HG03469 (cell line): ENCODE results near the gene PAF1.
A peak's percentile ranks its signal among the peaks of the same experiment; 100 is the strongest.

ENCODE experiments used
- ATAC-seq: cut with Tn5 transposase; IDR thresholded peaks from one replicate; pipeline ENCODE4 v1.9.1; 2021; ENCODE audit warnings: mild to moderate bottlenecking, moderate library complexity, moderate number of reproducible peaks; ENCODE audit not compliant: unreplicated experiment

Gene PAF1

DNA sequence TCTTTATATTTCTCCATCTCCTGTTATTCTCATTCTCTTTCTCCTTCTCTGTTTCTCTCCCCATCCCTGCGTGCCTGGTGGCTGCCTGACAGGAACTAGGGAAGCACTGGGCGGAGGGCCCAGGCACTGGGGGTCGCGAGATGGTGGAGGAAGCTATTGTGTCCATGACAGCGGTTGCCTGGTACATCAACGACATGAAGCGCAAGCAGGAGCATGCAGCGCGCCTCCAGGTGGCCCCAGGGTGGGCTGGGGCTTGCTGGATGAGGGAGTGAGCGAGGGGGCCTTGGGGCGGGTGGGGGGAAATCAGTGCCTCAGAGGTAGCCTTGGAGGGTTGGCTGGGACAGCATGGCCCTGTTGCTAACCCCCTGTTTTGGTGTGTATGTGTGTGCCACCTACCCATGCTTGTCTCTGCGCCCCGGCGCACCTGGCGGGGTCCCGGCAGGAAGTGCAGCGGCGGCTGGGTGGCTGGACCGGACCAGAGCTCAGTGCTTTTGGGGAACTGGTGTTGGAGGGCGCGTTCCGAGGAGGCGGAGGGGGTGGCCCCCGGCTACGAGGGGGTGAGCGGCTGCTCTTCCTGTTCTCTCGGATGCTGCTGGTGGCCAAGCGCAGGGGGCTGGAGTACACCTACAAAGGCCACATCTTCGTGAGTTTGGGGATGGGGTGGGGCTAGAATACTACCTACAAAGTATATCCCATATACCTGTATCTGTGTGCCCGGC lies 26.7 kb upstream of the PAF1 start:
- ATAC-seq: no peak

DNA sequence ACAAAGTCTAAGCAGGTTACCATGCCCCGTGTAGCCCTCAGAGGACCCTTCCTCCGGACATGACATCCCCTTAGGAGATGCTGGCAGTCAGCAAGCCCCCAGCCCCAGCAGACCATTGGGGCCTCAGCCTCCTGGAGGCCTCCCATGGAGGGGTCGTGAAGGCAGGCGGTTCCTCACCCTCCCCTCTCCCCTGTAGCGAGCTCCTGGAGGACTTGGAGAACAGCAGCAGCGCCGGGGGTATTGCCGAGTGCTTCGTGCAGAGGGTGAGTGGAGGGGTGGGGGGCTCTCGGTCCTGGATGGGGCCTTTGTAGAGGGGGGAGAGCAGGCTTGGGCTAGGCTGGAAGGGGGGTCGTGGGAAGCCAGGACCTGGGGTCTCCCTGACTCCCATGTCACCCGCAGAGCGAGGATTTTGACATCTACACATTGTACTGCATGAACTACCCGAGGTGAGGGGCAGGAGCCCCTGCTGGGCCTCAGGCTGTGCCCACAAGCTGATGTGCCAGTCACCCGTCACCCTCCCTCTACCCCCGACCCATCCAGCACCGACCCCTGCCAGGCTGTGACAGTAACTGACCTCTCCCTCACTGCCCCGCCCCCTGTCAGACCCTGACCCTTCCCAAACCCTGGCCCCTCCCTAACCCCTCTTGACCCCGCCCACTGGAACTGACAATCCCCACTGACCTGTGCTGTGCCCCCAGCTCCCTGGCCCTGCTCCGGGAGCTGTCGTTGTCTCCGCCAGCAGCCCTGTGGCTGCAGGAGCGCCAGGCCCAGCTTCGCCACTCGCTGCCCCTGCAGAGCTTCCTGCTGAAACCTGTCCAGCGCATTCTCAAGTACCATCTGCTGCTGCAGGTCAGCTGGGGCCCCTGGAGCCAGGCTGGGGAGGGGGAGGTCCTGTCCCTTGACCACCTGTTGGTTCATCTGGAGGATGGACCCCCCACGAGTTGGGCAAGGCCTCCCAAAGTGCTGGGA lies 25.5 kb upstream of the PAF1 start:
- ATAC-seq: no peak

DNA sequence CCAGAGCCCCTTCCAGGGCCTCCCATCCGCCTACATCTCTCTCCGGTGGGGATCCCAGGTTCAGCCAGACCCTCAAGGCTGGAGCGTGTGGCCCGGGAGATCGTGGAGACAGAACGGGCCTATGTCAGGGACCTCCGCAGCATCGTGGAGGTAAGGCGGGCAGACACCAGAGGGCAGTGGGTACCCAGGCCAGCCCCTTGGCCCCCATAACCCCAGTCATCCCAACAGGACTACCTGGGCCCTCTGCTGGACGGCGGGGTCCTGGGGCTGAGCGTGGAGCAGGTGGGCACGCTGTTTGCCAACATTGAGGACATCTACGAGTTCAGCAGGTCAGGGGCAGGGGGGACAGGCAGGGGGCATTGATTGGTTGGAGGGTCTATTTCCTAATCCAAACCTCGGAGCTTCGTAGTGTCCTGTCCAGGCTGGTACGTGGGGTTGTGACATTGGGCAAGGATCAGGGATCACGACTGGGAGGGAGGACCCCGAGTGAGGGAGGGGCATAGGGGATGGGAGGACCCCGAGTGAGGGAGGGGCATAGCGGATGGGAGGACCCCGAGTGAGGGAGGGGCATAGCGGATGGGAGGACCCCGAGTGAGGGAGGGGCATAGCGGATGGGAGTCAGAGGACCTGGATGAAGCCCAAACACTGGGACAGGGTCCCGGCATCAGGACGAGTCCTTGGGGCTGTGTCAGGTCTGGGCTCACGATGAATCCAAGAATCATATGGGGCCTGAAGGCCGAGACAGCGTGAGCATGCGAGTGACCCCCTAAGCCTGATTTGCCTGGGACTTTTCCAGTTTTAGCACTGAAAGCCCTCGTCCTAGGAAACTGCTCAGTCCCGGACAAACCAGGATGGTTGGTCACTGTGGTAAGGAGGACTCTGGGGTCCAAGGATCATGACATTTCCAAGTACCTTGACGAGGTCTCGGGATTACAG lies 24.5 kb upstream of the PAF1 start:
- no peak for ATAC-seq

DNA sequence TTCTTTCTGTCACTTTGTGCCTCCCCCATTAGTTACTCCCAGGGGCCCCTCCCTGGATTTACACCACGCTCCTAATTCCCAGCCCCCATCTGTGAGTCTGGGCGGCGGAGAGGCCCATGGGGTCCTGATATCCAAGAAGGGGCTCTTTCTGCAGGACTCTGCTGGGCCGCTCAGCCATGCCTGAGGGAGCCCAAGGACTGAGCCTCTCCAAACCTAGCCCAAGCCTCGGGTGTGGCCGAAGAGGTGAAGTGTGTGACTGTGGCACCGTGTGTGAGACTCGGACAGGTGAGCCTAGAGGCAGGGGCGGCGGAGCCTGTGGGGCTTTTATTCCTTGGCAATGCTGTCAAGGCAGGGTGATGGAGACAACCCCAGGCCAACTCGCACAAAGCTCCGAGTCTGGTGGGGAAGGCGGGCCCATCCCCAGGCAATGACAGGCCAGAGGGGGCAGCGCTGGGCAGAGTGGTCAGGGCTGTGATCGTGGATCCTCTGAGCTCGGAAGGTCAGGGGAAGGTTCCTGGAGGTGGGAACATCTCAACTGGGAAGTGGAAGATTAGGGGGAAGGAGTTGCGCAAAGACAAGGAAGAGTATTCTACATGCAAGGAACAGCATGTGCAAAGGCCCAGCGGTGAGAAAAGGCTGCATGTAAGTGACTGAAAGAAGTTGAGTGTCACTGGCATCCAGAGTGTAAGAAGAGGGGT lies 23.2 kb upstream of the PAF1 start:
- no peak for ATAC-seq

DNA sequence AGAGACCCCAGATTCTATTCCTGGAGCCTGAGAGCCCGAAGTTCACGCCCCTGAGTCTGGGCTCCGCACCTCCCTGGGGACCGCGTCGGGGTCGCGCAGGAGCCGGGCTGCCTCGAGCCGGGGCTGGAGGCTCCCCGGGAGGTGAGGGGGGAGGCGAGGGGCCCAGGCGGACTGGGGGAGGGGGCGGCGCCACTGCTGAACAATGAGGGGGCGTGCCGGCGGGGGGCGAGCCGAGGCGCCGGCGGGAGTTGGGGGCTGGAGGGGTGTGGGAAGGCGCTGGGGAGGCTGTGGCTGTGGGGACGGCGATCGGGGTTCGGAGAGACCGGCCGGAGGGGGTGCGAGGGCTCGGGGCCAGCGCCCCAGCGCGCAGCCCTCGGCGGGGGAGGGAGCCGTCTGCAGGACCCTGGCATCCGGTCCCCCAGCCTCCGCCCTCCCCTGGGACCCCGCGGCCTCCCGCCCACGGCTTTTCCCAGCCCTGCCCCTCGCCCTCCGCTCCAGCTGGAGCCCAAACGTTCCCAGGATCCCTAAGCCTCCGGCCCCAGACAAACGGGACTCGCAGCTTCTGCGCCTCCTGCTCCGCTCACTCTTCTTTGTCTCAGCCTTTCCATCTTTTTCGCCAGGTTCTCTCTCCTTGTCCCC lies 22.5 kb upstream of the PAF1 start:
- ATAC-seq: no peak

DNA sequence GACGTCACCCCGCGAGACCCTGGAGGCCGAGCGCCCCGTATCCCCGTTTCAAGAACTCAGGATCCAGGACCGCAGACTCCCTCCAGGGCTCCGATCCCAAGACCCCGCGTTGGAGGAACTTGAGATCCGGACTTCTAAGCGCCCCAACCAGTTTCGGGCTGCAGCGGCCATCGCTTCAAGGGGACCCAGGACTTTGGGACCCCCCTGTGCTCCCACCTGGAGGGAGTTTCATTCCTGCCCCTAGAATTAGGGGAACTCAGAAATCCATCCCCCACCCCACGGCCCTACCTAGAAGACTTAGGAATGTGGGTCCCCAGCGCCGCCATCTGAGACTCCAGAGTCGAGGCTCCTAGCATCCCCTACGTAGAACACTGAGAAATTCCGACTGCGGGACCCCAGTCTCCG lies 22.0 kb upstream of the PAF1 start:
- no peak for ATAC-seq

DNA sequence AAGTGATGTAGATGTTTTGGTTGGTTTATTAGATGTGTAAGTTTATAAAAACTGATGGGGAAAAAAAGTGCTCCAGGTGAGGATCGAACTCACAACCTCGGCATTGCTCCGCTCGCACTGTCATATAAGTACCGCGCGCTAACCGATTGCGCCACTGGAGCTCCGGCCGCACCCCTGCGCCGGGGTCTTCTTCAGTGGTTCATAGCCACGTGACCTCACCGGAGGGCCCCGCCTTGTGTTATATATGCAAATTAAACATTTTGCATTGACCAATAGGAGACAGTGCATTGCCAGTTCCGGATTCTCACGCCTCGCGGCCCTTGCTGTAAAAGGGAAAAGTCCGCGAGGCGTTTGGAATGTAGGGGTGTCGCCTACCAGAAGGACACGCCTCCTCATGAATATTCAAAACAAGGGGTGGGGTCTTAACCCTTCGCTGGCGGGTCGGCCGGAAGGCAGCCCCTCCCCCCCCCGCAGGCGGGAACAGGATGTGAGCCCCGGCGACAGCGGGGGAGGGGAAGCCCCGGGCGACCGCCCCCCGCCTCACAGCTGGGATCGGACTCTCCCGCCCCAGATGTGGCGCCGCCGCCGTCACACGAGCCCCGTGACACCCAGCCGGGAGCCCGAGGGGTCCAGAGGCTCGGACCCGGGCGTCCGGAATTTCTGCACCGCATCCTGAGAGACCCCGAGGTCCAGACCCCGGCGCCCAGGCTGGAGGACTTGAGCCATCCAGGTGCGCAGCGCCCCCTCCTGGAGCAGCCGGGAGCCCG lies 21.4 kb upstream of the PAF1 start, which contains the start of gene PLEKHG2:
TSS of gene PLEKHG2 (plus strand) at position 570 of the 767 bp plus-strand sequence. CDS start 1,418 bp downstream, outside the sequence.
- peak; percentile 35 for ATAC-seq

DNA sequence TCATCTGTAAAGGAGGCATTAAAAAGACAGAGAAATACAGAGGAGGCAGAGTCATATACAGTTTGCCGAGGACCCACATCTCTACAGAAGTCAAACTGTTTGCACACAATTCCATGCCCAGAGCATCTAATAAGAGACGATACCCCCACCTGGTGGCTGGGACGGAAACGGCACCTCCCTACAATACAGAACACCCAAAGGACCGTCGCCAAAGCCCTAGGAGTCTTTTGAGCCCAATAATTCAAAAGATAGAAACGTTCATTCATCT lies 20.9 kb upstream of the PAF1 start:
- peak; percentile 16 for ATAC-seq

DNA sequence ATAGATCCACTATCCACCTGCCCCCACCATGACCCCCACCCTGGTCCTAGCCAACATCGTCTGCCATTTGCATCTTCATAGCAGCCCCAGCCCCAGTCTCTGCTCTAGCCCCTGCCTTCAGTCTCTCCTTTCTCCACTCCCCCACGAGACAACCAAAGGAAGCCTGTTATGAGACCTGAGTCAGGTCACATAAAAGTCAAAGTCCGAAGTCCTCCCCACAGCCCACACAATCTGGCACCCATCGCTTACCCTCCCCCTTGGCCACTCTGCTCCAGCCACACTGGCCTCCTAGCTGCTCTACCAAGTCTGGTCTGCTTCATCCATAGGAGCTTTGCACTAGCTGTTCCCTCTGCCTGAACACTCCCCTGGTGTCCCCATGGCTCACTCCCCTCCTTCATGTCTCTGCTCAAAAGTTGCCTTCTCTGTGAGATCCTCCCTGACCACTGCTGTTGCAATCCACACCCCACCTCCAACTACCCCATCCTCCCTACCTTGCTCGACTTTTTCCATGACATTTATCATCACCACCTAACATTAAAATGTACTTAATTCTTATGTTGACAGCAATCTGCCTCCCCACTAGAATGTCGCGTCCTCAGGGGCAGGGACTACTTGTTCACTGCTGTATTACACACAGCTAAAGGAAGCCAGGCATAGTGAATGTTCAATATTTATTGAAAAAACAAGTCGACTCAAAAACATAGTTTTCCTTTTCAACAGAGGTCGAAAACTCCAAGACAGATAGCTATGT lies 20.4 kb upstream of the PAF1 start:
- ATAC-seq: no peak

DNA sequence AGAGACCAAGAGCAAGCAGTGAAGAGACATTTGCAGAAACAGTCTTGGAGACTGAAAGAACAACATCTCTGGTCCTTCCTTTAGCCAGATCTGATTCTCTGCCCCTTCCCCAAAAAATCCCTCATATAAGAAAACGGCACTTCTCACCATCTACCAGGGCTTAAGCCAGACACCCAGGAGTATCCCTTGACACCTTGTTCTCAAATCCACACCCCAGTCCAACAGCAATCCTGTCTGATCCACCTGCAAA lies 19.9 kb upstream of the PAF1 start:
- no peak for ATAC-seq

DNA sequence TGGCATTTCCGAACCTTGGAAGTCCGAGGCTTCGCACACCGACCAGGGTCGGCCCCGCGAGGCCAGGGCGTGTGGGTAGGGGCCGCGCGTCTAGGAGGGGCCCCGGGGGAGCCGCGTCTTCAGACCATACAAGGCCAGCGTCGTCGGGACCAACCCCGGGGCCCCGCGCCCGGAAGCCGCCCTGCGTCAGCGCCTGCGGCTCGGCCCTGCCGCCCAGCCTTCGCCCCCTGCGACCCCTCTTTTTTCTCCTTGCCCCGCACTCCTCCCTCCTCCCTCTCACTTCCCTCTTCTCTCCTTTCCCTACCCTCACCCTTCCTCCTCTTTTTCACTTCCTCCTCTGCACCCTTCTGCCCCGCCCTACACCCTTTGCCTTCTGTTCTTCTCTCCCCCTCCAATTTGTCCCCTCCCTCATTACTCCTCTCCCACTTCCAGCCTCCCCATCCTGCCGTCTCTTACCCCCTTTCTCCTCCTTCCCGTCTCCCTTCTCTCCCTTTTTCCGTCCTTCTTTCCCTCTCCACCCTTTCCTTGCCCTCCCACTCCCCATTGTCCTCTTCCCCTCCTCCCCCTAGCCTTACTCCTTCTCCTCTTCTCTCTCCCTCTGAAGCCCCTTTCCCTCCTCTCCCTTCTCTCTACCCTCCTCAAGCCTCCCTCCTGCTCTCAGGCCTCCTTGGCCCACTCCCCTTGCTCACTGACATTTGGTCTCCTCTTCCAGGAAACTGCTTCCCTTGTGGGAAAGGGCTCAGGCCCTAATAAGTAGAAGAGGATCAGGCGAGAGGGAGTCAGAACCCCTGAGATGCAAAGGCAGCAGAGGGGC lies 19.3 kb upstream of the PAF1 start:
- no peak for ATAC-seq

DNA sequence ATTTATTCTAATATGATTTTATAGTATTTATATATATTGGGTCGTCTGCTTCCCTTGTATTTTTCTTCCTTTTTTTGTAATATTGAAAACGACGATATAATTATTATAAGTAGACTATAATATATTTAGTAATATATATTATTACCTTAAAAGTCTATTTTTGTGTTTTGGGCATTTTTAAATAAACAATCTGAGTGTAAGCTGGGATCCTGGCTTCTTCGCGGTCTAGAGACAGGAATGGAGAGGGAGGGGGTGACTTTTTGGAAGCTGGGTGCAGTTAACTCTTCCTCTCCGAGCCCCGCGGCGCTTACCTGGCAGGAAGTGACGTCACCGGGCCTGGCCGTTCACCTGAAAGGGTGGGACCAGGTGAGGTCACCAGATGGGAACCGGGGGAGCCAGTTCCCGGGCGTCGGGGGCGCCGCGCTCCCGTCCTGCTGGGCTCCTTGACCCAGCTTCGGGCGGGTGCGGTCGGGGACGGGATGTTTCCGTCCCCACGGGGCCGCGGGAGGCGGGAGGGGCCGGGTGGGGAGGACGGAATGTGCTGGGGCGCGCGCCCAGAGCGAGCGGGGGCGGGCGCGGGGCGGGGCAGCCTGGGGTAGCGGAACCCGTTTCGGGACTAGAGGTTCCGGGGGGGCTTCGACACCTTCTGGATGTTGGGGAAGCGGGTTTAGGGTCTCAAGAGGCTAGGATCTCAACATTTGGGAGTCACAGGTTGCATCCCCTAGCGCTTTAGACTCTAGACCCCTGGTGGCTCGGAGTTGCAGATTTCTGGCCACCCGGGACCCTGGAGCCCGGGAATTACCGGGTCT lies 18.5 kb upstream of the PAF1 start:
- ATAC-seq: no peak

DNA sequence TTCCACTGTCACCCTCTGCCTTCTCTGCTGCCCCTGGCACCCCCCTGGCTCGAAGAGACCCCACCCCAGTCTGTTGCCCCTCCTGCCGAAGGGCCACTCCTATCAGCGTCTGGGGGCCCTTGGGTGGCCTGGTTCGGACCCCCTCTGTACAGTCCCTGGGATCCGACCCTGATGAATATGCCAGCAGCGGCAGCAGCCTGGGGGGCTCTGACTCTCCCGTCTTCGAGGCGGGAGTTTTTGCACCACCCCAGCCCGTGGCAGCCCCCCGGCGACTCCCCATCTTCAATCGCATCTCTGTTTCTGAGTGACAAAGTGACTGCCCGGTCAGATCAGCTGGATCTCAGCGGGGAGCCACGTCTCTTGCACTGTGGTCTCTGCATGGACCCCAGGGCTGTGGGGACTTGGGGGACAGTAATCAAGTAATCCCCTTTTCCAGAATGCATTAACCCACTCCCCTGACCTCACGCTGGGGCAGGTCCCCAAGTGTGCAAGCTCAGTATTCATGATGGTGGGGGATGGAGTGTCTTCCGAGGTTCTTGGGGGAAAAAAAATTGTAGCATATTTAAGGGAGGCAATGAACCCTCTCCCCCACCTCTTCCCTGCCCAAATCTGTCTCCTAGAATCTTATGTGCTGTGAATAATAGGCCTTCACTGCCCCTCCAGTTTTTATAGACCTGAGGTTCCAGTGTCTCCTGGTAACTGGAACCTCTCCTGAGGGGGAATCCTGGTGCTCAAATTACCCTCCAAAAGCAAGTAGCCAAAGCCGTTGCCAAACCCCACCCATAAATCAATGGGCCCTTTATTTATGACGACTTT lies 17.7 kb upstream of the PAF1 start:
- ATAC-seq: no peak

DNA sequence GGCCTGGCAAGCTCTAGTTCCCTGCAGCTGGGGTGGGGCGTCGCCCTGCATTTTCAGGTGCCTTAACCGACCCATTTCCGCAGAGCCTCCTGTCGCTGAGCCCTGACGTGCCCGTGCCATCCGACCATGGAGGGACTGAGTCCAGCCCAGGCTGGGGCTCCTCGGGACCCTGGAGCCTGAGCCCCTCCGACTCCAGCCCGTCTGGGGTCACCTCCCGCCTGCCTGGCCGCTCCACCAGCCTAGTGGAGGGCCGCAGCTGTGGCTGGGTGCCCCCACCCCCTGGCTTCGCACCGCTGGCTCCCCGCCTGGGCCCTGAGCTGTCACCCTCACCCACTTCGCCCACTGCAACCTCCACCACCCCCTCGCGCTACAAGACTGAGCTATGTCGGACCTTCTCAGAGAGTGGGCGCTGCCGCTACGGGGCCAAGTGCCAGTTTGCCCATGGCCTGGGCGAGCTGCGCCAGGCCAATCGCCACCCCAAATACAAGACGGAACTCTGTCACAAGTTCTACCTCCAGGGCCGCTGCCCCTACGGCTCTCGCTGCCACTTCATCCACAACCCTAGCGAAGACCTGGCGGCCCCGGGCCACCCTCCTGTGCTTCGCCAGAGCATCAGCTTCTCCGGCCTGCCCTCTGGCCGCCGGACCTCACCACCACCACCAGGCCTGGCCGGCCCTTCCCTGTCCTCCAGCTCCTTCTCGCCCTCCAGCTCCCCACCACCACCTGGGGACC lies 16.9 kb upstream of the PAF1 start:
- no peak for ATAC-seq

DNA sequence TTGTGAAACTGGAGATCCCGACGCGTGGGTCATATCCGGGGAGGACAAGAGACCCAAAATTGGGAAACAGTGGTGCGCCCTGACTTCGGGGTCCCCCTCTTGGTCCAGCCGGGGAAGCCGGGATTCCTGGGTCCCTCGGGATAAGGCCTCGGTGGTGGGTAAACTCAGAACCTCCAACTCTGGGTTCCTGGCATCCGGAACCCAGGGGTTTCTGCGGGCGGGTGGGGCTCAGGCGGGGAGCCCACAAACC lies 16.4 kb upstream of the PAF1 start:
- ATAC-seq: no peak
